GM12875 (cell line): ENCODE measurements around the gene PPP1R16B.
"Not testable (repeated sequence)": the region's sequence is repeated elsewhere in the genome, so short reads cannot be mapped to it uniquely, and the experiment has no call there.

Source experiments
- H3K4me3 ChIP-seq: one replicate; pipeline ENCODE4 v1.5.1; 2011; ENCODE audit warnings: low read depth, low read length, control low read depth
- TF ChIP-seq, protein P1 (sequence below): IDR thresholded peaks from 2 replicates; pipeline ENCODE4 v1.5.1; 2011; ENCODE audit warnings: low read depth, mild to moderate bottlenecking, control low read depth, inconsistent platforms, low read length, moderate library complexity, borderline replicate concordance; ENCODE audit not compliant: insufficient read depth

The PPP1R16B gene

DNA sequence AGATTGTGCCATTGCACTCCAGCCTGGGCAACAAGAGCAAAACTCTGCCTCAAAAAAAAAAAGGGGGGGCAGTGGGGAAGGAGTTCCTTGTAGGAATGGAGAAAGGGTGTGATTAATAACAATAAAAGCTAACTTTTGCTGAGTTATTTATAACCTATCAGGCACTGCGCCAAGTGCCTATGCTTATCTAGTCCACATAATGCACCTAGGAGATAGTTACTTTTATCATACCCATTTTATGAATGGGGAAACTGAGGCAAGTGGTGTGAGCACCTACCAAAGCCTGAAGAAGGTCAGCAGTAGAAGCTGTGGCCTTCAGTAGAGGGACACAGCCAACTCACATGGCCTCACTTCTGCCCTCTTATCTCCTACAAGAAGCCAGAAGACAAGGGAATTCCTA, 13.6 kb upstream of the PPP1R16B start:
- H3K4me3 ChIP-seq: no peak overlapping the region
- TF ChIP-seq, protein P1, sequence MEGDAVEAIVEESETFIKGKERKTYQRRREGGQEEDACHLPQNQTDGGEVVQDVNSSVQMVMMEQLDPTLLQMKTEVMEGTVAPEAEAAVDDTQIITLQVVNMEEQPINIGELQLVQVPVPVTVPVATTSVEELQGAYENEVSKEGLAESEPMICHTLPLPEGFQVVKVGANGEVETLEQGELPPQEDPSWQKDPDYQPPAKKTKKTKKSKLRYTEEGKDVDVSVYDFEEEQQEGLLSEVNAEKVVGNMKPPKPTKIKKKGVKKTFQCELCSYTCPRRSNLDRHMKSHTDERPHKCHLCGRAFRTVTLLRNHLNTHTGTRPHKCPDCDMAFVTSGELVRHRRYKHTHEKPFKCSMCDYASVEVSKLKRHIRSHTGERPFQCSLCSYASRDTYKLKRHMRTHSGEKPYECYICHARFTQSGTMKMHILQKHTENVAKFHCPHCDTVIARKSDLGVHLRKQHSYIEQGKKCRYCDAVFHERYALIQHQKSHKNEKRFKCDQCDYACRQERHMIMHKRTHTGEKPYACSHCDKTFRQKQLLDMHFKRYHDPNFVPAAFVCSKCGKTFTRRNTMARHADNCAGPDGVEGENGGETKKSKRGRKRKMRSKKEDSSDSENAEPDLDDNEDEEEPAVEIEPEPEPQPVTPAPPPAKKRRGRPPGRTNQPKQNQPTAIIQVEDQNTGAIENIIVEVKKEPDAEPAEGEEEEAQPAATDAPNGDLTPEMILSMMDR: no peak

DNA sequence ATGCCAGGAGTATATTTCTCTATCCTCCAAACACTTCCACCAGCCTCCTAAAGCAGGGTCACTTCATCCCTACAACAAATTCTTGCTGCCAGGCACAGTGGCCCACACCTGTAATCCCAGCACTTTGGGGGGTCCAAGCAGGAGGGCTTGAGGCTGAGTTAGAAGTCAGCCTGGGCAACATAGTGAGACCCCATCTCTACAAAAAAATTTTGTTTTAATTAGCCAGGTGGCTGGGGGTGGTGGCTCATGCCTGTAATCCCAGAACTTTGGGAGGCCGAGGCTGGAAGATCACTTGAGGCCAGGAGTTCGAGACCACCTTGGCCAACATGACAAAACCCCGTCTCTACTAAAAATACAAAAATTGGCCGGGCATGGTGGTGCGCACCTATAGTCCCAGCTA, 11.4 kb upstream of the PPP1R16B start:
- not testable (repeated sequence) for H3K4me3 ChIP-seq

DNA sequence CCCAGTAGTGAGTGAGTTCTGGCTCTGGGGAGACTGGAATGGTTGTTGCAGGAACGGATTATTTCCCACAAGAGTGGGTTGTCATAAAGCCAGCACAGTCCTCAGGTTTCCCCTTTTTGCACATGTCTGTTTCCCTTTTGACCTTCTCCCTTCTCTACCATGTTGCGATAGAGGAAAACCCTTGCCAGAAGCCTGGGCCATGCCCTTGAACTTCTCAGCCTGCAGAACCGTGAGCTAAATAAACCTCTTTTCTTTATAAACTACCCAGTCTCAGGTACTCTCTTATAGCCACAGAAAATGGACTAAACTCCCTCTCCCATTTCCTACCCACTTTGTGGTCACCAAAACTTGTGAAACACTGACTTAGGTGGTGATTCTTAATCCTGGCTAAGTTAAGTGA, 7.2 kb upstream of the PPP1R16B start:
- no peak overlapping the region for H3K4me3 ChIP-seq
- TF ChIP-seq, protein P1: no peak

DNA sequence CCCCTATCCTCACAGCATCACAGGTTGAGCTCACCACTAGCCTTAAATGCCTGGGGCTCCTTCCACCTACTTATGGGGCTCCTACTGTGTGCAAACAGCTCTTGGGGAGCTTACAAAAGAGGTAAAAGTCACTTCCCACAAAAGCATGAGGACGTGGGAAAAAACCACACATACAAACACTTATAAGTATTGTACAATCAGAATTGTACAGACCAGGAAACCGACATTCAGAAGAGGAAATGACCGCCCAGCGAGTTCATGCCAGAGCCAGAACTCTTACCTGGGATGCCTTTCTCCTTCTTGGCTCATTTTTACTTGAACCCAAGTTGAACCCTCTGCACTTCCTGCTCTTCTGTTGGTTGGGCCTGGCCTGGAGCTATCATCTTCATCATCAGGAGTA, 6.3 kb upstream of the PPP1R16B start:
- TF ChIP-seq, protein P1: no peak
- H3K4me3 ChIP-seq: no peak overlapping the region

DNA sequence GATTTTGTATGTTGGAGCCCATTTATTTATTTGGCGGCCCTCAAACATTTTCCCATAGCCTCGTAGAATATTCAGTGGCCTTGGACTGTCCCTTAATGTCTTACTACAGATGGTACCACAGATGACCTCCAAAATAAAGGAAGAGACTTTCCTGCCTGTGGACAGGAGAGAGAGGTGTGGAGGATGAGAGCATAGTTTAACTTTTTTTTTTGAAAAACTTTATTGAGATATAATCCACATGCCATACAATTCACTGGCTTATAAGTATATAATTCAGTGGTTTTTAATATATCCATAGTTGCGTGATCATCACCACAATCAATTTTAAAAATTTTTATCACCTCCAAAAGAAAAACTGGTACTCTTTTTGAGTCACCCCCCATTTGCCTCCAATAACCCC, 4.6 kb upstream of the PPP1R16B start:
- H3K4me3 ChIP-seq: no peak overlapping the region
- TF ChIP-seq, protein P1: no peak

DNA sequence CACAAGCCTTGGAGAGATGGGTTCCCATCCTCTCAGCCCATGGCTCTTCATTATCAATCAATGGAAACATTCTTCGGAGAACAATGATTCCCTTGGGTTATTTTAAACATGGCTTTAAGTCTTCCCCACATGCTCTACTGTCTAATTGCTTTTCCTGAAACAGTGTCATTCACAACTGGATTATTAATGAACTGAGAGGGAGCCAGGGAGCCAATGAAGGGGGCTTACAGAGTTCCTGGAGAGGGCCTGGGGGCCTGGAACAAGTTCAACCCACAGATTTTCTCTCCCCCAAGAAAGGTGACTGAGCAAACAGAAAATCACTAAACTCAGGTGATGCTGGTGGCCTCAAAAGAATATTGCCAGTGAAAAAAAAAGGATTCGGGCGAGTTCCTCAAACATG, 1.3 kb upstream of the PPP1R16B start:
- TF ChIP-seq, protein P1: no peak
- no peak overlapping the region for H3K4me3 ChIP-seq

DNA sequence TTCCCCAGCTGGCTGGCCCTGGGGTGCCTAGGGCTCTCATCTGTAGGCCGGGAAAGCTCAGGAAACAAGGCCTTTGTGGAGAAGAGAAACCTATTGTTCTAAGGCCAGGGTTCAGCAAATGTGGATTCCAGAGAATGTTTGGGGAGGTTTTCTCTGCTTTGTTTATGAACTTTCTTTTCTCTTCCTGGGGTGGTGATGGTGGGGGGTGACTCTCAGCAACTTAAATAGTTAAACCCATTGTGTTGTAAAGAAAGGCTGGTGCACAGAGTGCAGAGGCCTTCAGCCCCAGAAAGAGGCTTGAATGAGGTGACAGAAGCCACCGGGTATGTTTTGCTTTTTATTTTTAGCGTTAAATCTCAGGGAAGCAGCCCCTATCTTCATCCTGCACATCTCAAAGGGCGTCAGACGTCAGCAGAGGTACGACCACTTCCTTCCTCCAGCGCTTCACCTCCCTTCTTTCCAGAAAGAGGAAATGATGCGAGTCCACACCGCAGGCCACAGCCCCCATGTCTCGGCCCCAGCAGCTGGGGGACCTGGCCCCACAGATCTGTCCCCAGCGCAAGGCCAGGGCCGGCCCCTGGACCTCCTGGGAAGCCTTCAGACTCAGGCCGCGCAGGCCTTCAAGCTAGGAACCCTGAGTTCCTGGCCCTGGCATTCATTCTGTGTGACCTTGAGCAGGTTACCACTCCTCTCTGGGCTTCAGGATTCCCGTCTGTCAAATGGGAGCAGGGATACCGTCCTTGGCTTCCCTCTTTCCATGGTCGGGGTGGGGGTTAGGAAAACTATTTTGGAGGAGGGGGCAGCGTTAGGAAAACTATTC, 605 bp upstream of the PPP1R16B start:
- TF ChIP-seq, protein P1: no peak
- H3K4me3 ChIP-seq: peak overlapping the region; percentile 91
